A549 (cell line): ENCODE data around the gene OCIAD1.

Source experiments
- CTCF ChIP-seq: fragments of >200 bp; sonication (Bioruptor Twin); formaldehyde crosslinking; IDR thresholded peaks from 3 replicates; pipeline ENCODE4 v1.5.1; 2016
- MYC ChIP-seq: IDR thresholded peaks from 2 replicates; pipeline ENCODE4 v1.6.1; 2012; ENCODE audit warnings: mild to moderate bottlenecking, inconsistent platforms, low read length, improper control_type of control experiment, borderline replicate concordance
- NPAS2 ChIP-seq: fragments of 250-450 bp; sonication (Bioruptor Pico); IDR thresholded peaks from 2 replicates; pipeline ENCODE4 v1.8.0; 2022; ENCODE audit warnings: mild to moderate bottlenecking, moderate library complexity, borderline replicate concordance
- POLR2A ChIP-seq: IDR thresholded peaks from 2 replicates; pipeline ENCODE4 v1.6.1; 2012; ENCODE audit warnings: mild to moderate bottlenecking, low read length
- RAD21 ChIP-seq, 2 experiments: fragments of >200 bp in 1 of 2; sonication (Bioruptor Twin) in 1 of 2; formaldehyde crosslinking in 1 of 2; IDR thresholded peaks in 1 of 2; conservative IDR thresholded peaks in 1 of 2; 2 replicates in 1 of 2; 3 replicates in 1 of 2; pipeline ENCODE4 v1.6.1; 2012 to 2018; ENCODE audit warnings: inconsistent platforms in 1 of 2
- RCOR1 ChIP-seq: fragments of 150-350 bp; IDR thresholded peaks from 2 replicates; pipeline ENCODE4 v1.6.1; 2014; ENCODE audit warnings: antibody characterized with exemption, low read length, low read depth
- SREBF2 ChIP-seq: fragments of 450-650 bp; IDR thresholded peaks from 2 replicates; pipeline ENCODE4 v1.6.1; 2014; ENCODE audit warnings: mild to moderate bottlenecking, moderate library complexity
- USF2 ChIP-seq: fragments of 450-650 bp; IDR thresholded peaks from 2 replicates; pipeline ENCODE4 v1.6.1; 2014; ENCODE audit warnings: antibody characterized with exemption

GRCh38 chr4:48786549-48786948, 44.3 kb upstream of the OCIAD1 start:
- TF ChIP-seq POLR2A: no peak
- no peak for TF ChIP-seq MYC
- TF ChIP-seq CTCF: no peak
- no peak for TF ChIP-seq NPAS2 (CRISPR knock-in tag)
- no peak for TF ChIP-seq RAD21 (conservative IDR thresholded peaks at IDR 0.05 in 1 of 2, IDR thresholded peaks at IDR 0.05 in 1 of 2)
- no peak for TF ChIP-seq SREBF2
- no peak for TF ChIP-seq USF2
- TF ChIP-seq RCOR1: no peak
